Spleen (tissue), 7 donors: ENCODE data around the gene DYNLT1.

Experiments used
- POLR2A ChIP-seq, 3 donors: fragments of 450-650 bp; IDR thresholded peaks; one replicate each; pipeline ENCODE4 v1.5.1; 2017; ENCODE audit warnings: antibody characterized with exemption in 3 of 3, mild to moderate bottlenecking in 1 of 3
- TF ChIP-seq, protein P1 (sequence below), 11 experiments: fragments of 200-600 bp in 7 of 11; fragments of 450-650 bp in 4 of 11; sonication (generic) in 4 of 11; IDR thresholded peaks in 8 of 11; conservative IDR thresholded peaks in 3 of 11; 1 replicate in 7 of 11; 2 replicates in 4 of 11; pipeline versions ENCODE4 v1.4.0 to v1.8.0; 2016 to 2021; ENCODE audit warnings: antibody characterized with exemption in 11 of 11, inconsistent platforms in 4 of 11, mild to moderate bottlenecking in 1 of 11
- donor health status: DM: no; HTN: no; CAD: no; lungs with moderate emphysema.
- donor health status: DM: no; HTN: no; CAD: no.
- donor health status: DM: no; HTN: no; CAD: no.

DNA sequence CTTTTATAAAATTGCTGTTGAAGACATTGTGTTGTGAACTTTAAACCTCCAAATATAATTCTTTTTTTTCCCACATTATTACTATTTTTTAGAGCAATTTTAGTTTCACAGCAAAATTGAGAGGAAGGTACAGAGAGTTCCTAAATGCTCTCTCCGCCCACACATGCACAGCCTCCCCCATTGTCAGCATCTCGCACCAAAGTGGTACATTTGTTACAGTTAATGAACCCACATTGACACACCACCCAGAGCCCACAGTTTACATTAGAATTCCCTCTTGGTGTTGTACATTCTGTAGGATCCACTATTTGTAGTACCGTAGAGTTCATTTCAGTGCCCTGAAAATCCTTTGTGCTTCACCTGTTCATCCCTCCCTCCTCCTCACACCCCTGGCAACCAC, 50.9 kb downstream of the DYNLT1 start:
- TF ChIP-seq, protein P1, sequence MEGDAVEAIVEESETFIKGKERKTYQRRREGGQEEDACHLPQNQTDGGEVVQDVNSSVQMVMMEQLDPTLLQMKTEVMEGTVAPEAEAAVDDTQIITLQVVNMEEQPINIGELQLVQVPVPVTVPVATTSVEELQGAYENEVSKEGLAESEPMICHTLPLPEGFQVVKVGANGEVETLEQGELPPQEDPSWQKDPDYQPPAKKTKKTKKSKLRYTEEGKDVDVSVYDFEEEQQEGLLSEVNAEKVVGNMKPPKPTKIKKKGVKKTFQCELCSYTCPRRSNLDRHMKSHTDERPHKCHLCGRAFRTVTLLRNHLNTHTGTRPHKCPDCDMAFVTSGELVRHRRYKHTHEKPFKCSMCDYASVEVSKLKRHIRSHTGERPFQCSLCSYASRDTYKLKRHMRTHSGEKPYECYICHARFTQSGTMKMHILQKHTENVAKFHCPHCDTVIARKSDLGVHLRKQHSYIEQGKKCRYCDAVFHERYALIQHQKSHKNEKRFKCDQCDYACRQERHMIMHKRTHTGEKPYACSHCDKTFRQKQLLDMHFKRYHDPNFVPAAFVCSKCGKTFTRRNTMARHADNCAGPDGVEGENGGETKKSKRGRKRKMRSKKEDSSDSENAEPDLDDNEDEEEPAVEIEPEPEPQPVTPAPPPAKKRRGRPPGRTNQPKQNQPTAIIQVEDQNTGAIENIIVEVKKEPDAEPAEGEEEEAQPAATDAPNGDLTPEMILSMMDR (IDR thresholded peaks at IDR 0.05 in 8 of 11, conservative IDR thresholded peaks at IDR 0.05 in 3 of 11): no peak
- TF ChIP-seq POLR2A (IDR thresholded peaks at IDR 0.05): no peak
